HEK293 (cell line): ENCODE measurements around the gene HOXA10.
A peak's percentile ranks its signal among the peaks of the same experiment; 100 is the strongest.

Source experiments
- CTCF ChIA-PET: fragments of 350-600 bp; formaldehyde crosslinking; extraction: SDS; loops from one replicate; lab custom pipeline; 2021; ENCODE audit warnings: antibody characterized with exemption; lab: Yijun Ruan, JAX
- POLR2A ChIA-PET: fragments of 300-600 bp; formaldehyde crosslinking; extraction: SDS; loops from one replicate; lab custom pipeline; 2020; ENCODE audit warnings: antibody characterized with exemption, inconsistent platforms; lab: Yijun Ruan, JAX
- H3K27ac ChIP-seq: fragments of 200-500 bp; sonication (Bioruptor generic); 2 replicates; pipeline ENCODE4 v1.5.1; 2014; ENCODE audit warnings: low read depth, low read length, control low read depth, inconsistent platforms; ENCODE audit errors: extremely low read depth
- H3K36me3 ChIP-seq, 2 experiments: fragments of 200-500 bp in 1 of 2; sonication (Bioruptor generic) in 1 of 2; 1 replicate in 1 of 2; 2 replicates in 1 of 2; pipeline ENCODE4 v1.5.1; 2014 to 2017; ENCODE audit warnings: inconsistent platforms in 2 of 2, low read length in 2 of 2; ENCODE audit not compliant: control insufficient read depth in 2 of 2, insufficient read depth in 1 of 2
- H3K4me1 ChIP-seq: fragments of 200-500 bp; sonication (Bioruptor generic); 2 replicates; pipeline ENCODE4 v1.5.1; 2014; ENCODE audit warnings: mild to moderate bottlenecking, low read length, inconsistent platforms; ENCODE audit not compliant: control insufficient read depth, insufficient read depth
- H3K4me3 ChIP-seq: 2 replicates; pipeline ENCODE4 v1.5.1; 2011; ENCODE audit warnings: low read depth, mild to moderate bottlenecking, control low read depth, low read length, moderate library complexity
- H3K9me3 ChIP-seq: fragments of 200-500 bp; sonication (Bioruptor generic); 2 replicates; pipeline ENCODE4 v1.5.1; 2014; ENCODE audit warnings: low read depth, low read length, inconsistent platforms; ENCODE audit not compliant: control insufficient read depth, insufficient read depth
- GFI1B ChIP-seq: fragments of 450-650 bp; formaldehyde crosslinking; IDR thresholded peaks from 2 replicates; pipeline ENCODE4 v1.5.1; 2016; ENCODE audit warnings: missing biosample characterization, missing genetic modification characterization
- GLIS2 ChIP-seq: fragments of 450-650 bp; formaldehyde crosslinking; IDR thresholded peaks from 2 replicates; pipeline ENCODE4 v1.5.1; 2016; ENCODE audit warnings: missing biosample characterization, missing genetic modification characterization
- HOXC10 ChIP-seq: sonication (generic); formaldehyde crosslinking; IDR thresholded peaks from 2 replicates; pipeline ENCODE4 v1.8.1; 2023; ENCODE audit warnings: mild to moderate bottlenecking, missing genetic modification reagents
- IKZF3 ChIP-seq: fragments of 450-650 bp; IDR thresholded peaks from 2 replicates; pipeline ENCODE4 v1.5.0; 2018; ENCODE audit warnings: missing biosample characterization, mild to moderate bottlenecking, missing genetic modification characterization, moderate library complexity
- KLF9 ChIP-seq: fragments of 450-650 bp; formaldehyde crosslinking; IDR thresholded peaks from 2 replicates; pipeline ENCODE4 v1.5.1; 2016; ENCODE audit warnings: missing biosample characterization, missing genetic modification characterization, low read depth
- PBX3 ChIP-seq: sonication (generic); formaldehyde crosslinking; IDR thresholded peaks from 2 replicates; pipeline ENCODE4 v1.8.1; 2022; ENCODE audit warnings: mild to moderate bottlenecking, moderate library complexity, missing genetic modification reagents
- SETDB1 ChIP-seq: IDR thresholded peaks from one replicate; pipeline ENCODE4 v1.6.1; 2017; ENCODE audit warnings: mild to moderate bottlenecking, low read length, moderate library complexity, mixed read lengths; ENCODE audit not compliant: insufficient read length
- SP2 ChIP-seq: fragments of 450-650 bp; formaldehyde crosslinking; IDR thresholded peaks from 2 replicates; pipeline ENCODE4 v1.5.1; 2016; ENCODE audit warnings: missing biosample characterization, missing genetic modification characterization
- TRIM28 ChIP-seq: IDR thresholded peaks from 2 replicates; pipeline ENCODE4 v1.6.1; 2011; ENCODE audit warnings: low read length, control low read depth, borderline replicate concordance
- ZBTB11 ChIP-seq: fragments of 450-650 bp; formaldehyde crosslinking; conservative IDR thresholded peaks from 2 replicates; pipeline ENCODE4 v1.5.1; 2016; ENCODE audit warnings: low read depth, missing biosample characterization, missing genetic modification characterization
- ZBTB20 ChIP-seq: fragments of 450-650 bp; formaldehyde crosslinking; IDR thresholded peaks from 2 replicates; pipeline ENCODE4 v1.5.1; 2016; ENCODE audit warnings: missing biosample characterization, missing genetic modification characterization
- ZFP37 ChIP-seq: fragments of 450-650 bp; formaldehyde crosslinking; IDR thresholded peaks from 2 replicates; pipeline ENCODE4 v1.5.1; 2016; ENCODE audit warnings: missing biosample characterization, missing genetic modification characterization
- ZFP69B ChIP-seq: fragments of 450-650 bp; formaldehyde crosslinking; IDR thresholded peaks from 2 replicates; pipeline ENCODE4 v1.5.1; 2016; ENCODE audit warnings: missing biosample characterization, missing genetic modification characterization
- ZNF10 ChIP-seq: fragments of 450-650 bp; formaldehyde crosslinking; IDR thresholded peaks from 2 replicates; pipeline ENCODE4 v1.5.1; 2017; ENCODE audit warnings: missing biosample characterization, missing genetic modification characterization
- ZNF202 ChIP-seq: fragments of 450-650 bp; formaldehyde crosslinking; IDR thresholded peaks from 2 replicates; pipeline ENCODE4 v1.5.1; 2016; ENCODE audit warnings: missing biosample characterization, missing genetic modification characterization, borderline replicate concordance
- ZNF221 ChIP-seq: fragments of 450-650 bp; formaldehyde crosslinking; IDR thresholded peaks from 2 replicates; pipeline ENCODE4 v1.5.1; 2017; ENCODE audit warnings: missing biosample characterization, missing genetic modification characterization, borderline replicate concordance
- ZNF23 ChIP-seq: fragments of 450-650 bp; formaldehyde crosslinking; IDR thresholded peaks from 2 replicates; pipeline ENCODE4 v1.5.1; 2016; ENCODE audit warnings: missing biosample characterization, missing genetic modification characterization, borderline replicate concordance
- ZNF248 ChIP-seq: fragments of 450-650 bp; formaldehyde crosslinking; IDR thresholded peaks from 2 replicates; pipeline ENCODE4 v1.5.1; 2017; ENCODE audit warnings: missing biosample characterization, missing genetic modification characterization
- ZNF302 ChIP-seq: fragments of 450-650 bp; formaldehyde crosslinking; IDR thresholded peaks from 2 replicates; pipeline ENCODE4 v1.5.1; 2016; ENCODE audit warnings: missing biosample characterization, missing genetic modification characterization, low read depth
- ZNF335 ChIP-seq: fragments of 450-650 bp; formaldehyde crosslinking; conservative IDR thresholded peaks from 2 replicates; pipeline ENCODE4 v1.5.1; 2016; ENCODE audit warnings: missing biosample characterization, missing genetic modification characterization
- ZNF366 ChIP-seq: fragments of 450-650 bp; formaldehyde crosslinking; conservative IDR thresholded peaks from 2 replicates; pipeline ENCODE4 v1.5.1; 2016; ENCODE audit warnings: missing biosample characterization, missing genetic modification characterization
- ZNF404 ChIP-seq: fragments of 450-650 bp; formaldehyde crosslinking; IDR thresholded peaks from 2 replicates; pipeline ENCODE4 v1.5.1; 2017; ENCODE audit warnings: missing biosample characterization, missing genetic modification characterization
- ZNF48 ChIP-seq: fragments of 450-650 bp; formaldehyde crosslinking; IDR thresholded peaks from 2 replicates; pipeline ENCODE4 v1.5.1; 2016; ENCODE audit warnings: missing biosample characterization, missing genetic modification characterization
- ZNF561 ChIP-seq: fragments of 450-650 bp; IDR thresholded peaks from 2 replicates; pipeline ENCODE4 v1.5.1; 2018; ENCODE audit warnings: missing biosample characterization, missing genetic modification characterization, borderline replicate concordance
- ZNF600 ChIP-seq: fragments of 450-650 bp; formaldehyde crosslinking; IDR thresholded peaks from 2 replicates; pipeline ENCODE4 v1.5.1; 2016; ENCODE audit warnings: missing biosample characterization, missing genetic modification characterization
- ZNF629 ChIP-seq: fragments of 450-650 bp; formaldehyde crosslinking; IDR thresholded peaks from 2 replicates; pipeline ENCODE4 v1.5.1; 2017; ENCODE audit warnings: missing biosample characterization, missing genetic modification characterization
- ZNF645 ChIP-seq: fragments of 450-650 bp; formaldehyde crosslinking; IDR thresholded peaks from 2 replicates; pipeline ENCODE4; 2016; ENCODE audit warnings: missing biosample characterization, missing genetic modification characterization
- ZNF658 ChIP-seq: fragments of 450-650 bp; formaldehyde crosslinking; IDR thresholded peaks from 2 replicates; pipeline ENCODE4; 2016; ENCODE audit warnings: missing biosample characterization, missing genetic modification characterization
- ZNF660 ChIP-seq: fragments of 450-650 bp; IDR thresholded peaks from 2 replicates; pipeline ENCODE4 v1.5.1; 2018; ENCODE audit warnings: missing biosample characterization, mild to moderate bottlenecking, missing genetic modification characterization
- ZNF777 ChIP-seq: fragments of 450-650 bp; formaldehyde crosslinking; IDR thresholded peaks from 2 replicates; pipeline ENCODE4 v1.5.1; 2017; ENCODE audit warnings: missing biosample characterization, missing genetic modification characterization, borderline replicate concordance
- ZNF785 ChIP-seq: fragments of 450-650 bp; formaldehyde crosslinking; IDR thresholded peaks from 2 replicates; pipeline ENCODE4 v1.5.1; 2016; ENCODE audit warnings: missing biosample characterization, missing genetic modification characterization
- ZNF837 ChIP-seq: fragments of 450-650 bp; formaldehyde crosslinking; IDR thresholded peaks from 2 replicates; pipeline ENCODE4 v1.5.1; 2016; ENCODE audit warnings: missing biosample characterization, missing genetic modification characterization

Gene HOXA10

GRCh38 chr7:27147199-27148030, 26.7 kb downstream of the HOXA10 start, which contains the start of gene HOXA6:
HOXA6 (minus strand) TSS chr7:27147774; CDS start chr7:27147749, 25 bp downstream.
- peaks cover 0 to 61% of the 10 kb centered on the region in 2 experiments; a peak in 2 of 3 replicates for H3K36me3 ChIP-seq
- H3K4me1 ChIP-seq, result peaks cover 18% of the 10 kb centered on the region
- H3K4me3 ChIP-seq, result peak within 1 kb of the TSS; percentile 59
- H3K9me3 ChIP-seq, result no peaks in the 10 kb centered on the region
- CTCF ChIA-PET, result interaction anchor here (1.0 to 4.3 kb wide), 3 partner anchors 15 to 293 kb away, joined by 3 to 50 read pairs (median 4); partner anchors contain the start of gene HOXA4
- POLR2A ChIA-PET, result interaction anchor here (1.0 to 5.6 kb wide), 12 partner anchors 9 to 294 kb away, joined by 3 to 42 read pairs (median 6); partner anchors contain the start of genes HOXA1, HOXA10, HOXA7 and HOXA9
- peak within 1 kb of the TSS; percentile 99 for H3K27ac ChIP-seq
- 0 out of 2 replicates have a peak, but pooled peaks have one; percentile 23 for TF ChIP-seq ZNF10 (tag by site-specific recombination)
- TF ChIP-seq ZBTB11 (tag by site-specific recombination), result peak; percentile 75
- TF ChIP-seq ZNF202 (tag by site-specific recombination), result no peak
- TF ChIP-seq HOXC10, result no peak
- peak; percentile 22; the same call in 1 of the 2 replicates for TF ChIP-seq ZFP37
- TF ChIP-seq TRIM28, result no peak
- TF ChIP-seq ZNF335 (tag by site-specific recombination), result peak; percentile 56
- peak; percentile 79 for TF ChIP-seq ZNF600
- TF ChIP-seq ZNF785 (tag by site-specific recombination), result no peak
- no peak for TF ChIP-seq ZNF248 (tag by site-specific recombination)
- TF ChIP-seq ZNF404 (tag by site-specific recombination), result no peak
- TF ChIP-seq ZNF48 (tag by site-specific recombination), result no peak
- no peak for TF ChIP-seq ZNF837 (tag by site-specific recombination)
- TF ChIP-seq KLF9 (tag by site-specific recombination), result no peak
- TF ChIP-seq ZNF221 (tag by site-specific recombination), result no peak
- no peak for TF ChIP-seq ZNF645 (tag by site-specific recombination)
- TF ChIP-seq ZNF561 (tag by site-specific recombination), result no peak
- peak; percentile 74 for TF ChIP-seq ZNF629 (tag by site-specific recombination)
- TF ChIP-seq GLIS2, result no peak
- peak; percentile 91 for TF ChIP-seq ZNF366 (tag by site-specific recombination)
- no peak for TF ChIP-seq ZNF302 (tag by site-specific recombination)
- peak; percentile 22; the same call in 1 of the 2 replicates for TF ChIP-seq ZNF660 (tag by site-specific recombination)
- TF ChIP-seq ZNF23, result no peak
- peak; percentile 89 for TF ChIP-seq ZBTB20 (tag by site-specific recombination)
- TF ChIP-seq PBX3 (CRISPR knock-in tag), result no peak
- TF ChIP-seq SETDB1, result no peak
- no peak for TF ChIP-seq ZNF658 (tag by site-specific recombination)
- TF ChIP-seq IKZF3 (tag by site-specific recombination), result peak; percentile 31; the same call in 1 of the 2 replicates
- peak; percentile 82; the same call in 1 of the 2 replicates for TF ChIP-seq ZNF777 (tag by site-specific recombination)
- TF ChIP-seq SP2 (tag by site-specific recombination), result peak; percentile 30; the same call in 1 of the 2 replicates
- TF ChIP-seq ZFP69B (tag by site-specific recombination), result 0 out of 2 replicates have a peak, but pooled peaks have one; percentile 11
- TF ChIP-seq GFI1B, result 0 out of 2 replicates have a peak, but pooled peaks have one; percentile 40
